Suprapubic skin (tissue), 3 donors: ENCODE results near the gene CYFIP2.

Experiments
- CTCF ChIP-seq, 2 donors: fragments of 200-600 bp in 1 of 2; fragments of 450-650 bp in 1 of 2; sonication (generic) in 1 of 2; IDR thresholded peaks; one replicate each; pipeline ENCODE4 v1.5.1; 2016 to 2019; ENCODE audit warnings: antibody characterized with exemption in 2 of 2, mild to moderate bottlenecking in 1 of 2, moderate library complexity in 1 of 2
- POLR2A ChIP-seq, 2 donors: fragments of 450-650 bp; IDR thresholded peaks; one replicate each; pipeline ENCODE4 v1.6.1; 2017; ENCODE audit warnings: antibody characterized with exemption in 2 of 2, mild to moderate bottlenecking in 2 of 2, moderate library complexity in 2 of 2

DNA sequence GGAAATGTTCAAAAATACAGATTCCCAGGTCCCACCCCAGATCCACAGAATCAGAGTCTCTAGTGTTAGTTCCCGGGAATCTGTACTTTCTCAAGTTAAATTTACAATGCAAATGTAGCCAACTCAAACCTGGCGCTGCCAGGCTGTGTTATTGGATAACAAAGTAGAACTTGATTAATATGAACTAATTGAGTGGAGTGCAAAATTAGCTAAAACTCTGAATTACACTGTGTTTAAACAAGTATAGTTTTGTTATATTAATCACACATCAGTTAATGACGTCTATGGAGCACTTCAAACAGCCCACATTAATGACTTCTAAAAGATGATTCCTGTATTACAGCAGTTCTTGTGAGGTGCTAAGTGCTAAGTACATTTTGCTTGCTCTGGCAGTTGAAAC is 32.4 kb upstream of the CYFIP2 start:
- TF ChIP-seq CTCF (IDR thresholded peaks at IDR 0.05) = no peak
- no peak for TF ChIP-seq POLR2A (IDR thresholded peaks at IDR 0.05)
